Measurements from ENCODE around the gene GNG12. TPM values are rescaled to one million over a fixed set of nuclear protein-coding genes. Genes with fewer than 3 reads are reported as not detected.

Gene GNG12
- total and polyA plus RNA-seq, 9 of the 15 experiments (the other 6 are each of a cell fraction or from before 2014, with no cell fraction given) = 2.6 to 6.0 (median 4.1) TPM

DNA sequence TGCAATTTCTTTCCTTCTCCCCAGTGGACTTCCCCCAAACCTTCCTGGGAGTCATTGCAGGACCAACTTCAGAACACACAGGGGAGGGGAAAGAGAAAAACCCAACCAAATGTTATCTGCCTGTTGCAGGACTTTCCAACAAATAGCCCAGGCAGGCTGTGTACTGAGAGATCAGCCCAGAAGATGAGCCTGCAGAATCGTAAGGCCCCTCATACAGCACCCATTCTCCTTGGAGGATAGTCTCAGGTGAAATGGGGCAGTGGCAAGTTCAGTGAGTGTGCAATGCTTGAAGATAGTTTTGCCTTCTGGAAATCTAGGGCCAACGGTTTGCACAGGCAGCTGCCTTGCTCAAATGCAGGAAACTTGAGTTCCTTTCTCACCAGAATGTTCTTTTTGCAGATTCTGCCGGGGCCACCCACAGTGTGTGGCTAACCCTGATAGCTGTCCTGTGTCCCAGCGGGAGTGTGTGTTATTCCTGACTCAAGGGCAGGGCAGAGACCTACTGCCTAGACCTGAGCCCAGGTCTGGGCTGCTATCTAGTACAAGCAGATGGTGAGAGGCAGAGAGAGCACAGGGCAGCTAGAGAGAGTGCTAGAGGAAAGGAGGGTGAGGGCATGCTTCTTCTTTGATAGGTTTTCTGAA, 99.5 kb downstream of the GNG12 start (continued):
- TF ChIP-seq, protein P1, sequence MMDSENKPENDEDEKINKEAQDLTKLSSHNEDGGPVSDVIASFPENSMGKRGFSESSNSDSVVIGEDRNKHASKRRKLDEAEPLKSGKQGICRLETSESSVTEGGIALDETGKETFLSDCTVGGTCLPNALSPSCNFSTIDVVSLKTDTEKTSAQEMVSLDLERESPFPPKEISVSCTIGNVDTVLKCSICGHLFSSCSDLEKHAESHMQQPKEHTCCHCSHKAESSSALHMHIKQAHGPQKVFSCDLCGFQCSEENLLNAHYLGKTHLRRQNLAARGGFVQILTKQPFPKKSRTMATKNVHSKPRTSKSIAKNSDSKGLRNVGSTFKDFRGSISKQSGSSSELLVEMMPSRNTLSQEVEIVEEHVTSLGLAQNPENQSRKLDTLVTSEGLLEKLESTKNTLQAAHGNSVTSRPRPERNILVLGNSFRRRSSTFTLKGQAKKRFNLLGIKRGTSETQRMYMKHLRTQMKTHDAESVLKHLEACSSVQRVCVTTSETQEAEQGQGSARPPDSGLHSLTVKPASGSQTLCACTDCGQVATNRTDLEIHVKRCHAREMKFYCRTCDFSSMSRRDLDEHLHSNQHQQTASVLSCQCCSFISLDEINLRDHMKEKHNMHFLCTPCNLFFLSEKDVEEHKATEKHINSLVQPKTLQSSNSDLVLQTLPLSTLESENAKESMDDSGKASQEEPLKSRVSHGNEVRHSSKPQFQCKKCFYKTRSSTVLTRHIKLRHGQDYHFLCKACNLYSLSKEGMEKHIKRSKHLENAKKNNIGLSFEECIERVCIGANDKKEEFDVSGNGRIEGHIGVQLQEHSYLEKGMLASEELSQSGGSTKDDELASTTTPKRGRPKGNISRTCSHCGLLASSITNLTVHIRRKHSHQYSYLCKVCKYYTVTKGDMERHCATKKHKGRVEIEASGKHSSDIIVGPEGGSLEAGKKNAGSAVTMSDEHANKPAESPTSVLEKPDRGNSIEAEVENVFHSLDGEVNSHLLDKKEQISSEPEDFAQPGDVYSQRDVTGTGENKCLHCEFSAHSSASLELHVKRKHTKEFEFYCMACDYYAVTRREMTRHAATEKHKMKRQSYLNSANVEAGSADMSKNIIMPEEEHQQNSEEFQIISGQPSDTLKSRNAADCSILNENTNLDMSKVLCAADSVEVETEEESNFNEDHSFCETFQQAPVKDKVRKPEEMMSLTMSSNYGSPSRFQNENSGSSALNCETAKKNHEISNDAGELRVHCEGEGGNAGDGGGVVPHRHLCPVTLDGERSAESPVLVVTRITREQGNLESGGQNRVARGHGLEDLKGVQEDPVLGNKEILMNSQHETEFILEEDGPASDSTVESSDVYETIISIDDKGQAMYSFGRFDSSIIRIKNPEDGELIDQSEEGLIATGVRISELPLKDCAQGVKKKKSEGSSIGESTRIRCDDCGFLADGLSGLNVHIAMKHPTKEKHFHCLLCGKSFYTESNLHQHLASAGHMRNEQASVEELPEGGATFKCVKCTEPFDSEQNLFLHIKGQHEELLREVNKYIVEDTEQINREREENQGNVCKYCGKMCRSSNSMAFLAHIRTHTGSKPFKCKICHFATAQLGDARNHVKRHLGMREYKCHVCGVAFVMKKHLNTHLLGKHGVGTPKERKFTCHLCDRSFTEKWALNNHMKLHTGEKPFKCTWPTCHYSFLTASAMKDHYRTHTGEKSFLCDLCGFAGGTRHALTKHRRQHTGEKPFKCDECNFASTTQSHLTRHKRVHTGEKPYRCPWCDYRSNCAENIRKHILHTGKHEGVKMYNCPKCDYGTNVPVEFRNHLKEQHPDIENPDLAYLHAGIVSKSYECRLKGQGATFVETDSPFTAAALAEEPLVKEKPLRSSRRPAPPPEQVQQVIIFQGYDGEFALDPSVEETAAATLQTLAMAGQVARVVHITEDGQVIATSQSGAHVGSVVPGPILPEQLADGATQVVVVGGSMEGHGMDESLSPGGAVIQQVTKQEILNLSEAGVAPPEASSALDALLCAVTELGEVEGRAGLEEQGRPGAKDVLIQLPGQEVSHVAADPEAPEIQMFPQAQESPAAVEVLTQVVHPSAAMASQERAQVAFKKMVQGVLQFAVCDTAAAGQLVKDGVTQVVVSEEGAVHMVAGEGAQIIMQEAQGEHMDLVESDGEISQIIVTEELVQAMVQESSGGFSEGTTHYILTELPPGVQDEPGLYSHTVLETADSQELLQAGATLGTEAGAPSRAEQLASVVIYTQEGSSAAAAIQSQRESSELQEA (IDR thresholded peaks at IDR 0.05; ENCODE audit: low read depth) = no peak
- TF ChIP-seq ZNF778 (CRISPR knock-in tag; IDR thresholded peaks at IDR 0.05) (no peak), SAFB (IDR thresholded peaks at IDR 0.05; ENCODE audit: borderline replicate concordance, low read depth, low read length) (no peak), ZNF24 (IDR thresholded peaks at IDR 0.05) (no peak; the same call in 1 of the 2 replicates), SIX5 (IDR thresholded peaks at IDR 0.05; ENCODE audit: borderline replicate concordance in 1 of 2, insufficient read depth in 1 of 2, low read depth in 1 of 2, low read length in 2 of 2) (no peak), GATAD2B (IDR thresholded peaks at IDR 0.05; ENCODE audit: borderline replicate concordance) (peak; percentile 42; the same call in 1 of the 2 replicates), ZNF217 (CRISPR knock-in tag; IDR thresholded peaks at IDR 0.05) (no peak), MEIS2 (IDR thresholded peaks at IDR 0.05; ENCODE audit: partially characterized antibody) (no peak), CBFB (CRISPR knock-in tag; IDR thresholded peaks at IDR 0.05) (peak; percentile 84), SP1 (CRISPR knock-in tag; IDR thresholded peaks at IDR 0.05) (peak; percentile 55; the same call in 1 of the 2 replicates), KAT7 (CRISPR knock-in tag; IDR thresholded peaks at IDR 0.05; ENCODE audit: borderline replicate concordance) (no peak), TBL1XR1 (IDR thresholded peaks at IDR 0.05; ENCODE audit: low read length in 2 of 2) (peak in 1 of 2 experiments; percentile 39; a peak in 1 of 4 replicates), MEF2A (IDR thresholded peaks at IDR 0.05; ENCODE audit: control insufficient read depth, low read depth, low read length) (peak; percentile 40; the same call in 1 of the 2 replicates), TAF1 (IDR thresholded peaks at IDR 0.05; ENCODE audit: control insufficient read depth, extremely low read depth, insufficient read depth, low read length, severe bottlenecking) (peak; percentile 42), ZNF174 (CRISPR knock-in tag; IDR thresholded peaks at IDR 0.05) (no peak), DIDO1 (tag; IDR thresholded peaks at IDR 0.05; ENCODE audit: low read depth) (0 out of 2 replicates have a peak, but pooled peaks have one; percentile 14), ZNF561 (CRISPR knock-in tag; conservative IDR thresholded peaks at IDR 0.05) (no peak)
- TF ChIP-seq, protein P2, sequence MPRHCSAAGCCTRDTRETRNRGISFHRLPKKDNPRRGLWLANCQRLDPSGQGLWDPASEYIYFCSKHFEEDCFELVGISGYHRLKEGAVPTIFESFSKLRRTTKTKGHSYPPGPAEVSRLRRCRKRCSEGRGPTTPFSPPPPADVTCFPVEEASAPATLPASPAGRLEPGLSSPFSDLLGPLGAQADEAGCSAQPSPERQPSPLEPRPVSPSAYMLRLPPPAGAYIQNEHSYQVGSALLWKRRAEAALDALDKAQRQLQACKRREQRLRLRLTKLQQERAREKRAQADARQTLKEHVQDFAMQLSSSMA (CRISPR knock-in tag; IDR thresholded peaks at IDR 0.05) = no peak

All from K562 (cell line).